Heart left ventricle (tissue), 13 donors: ENCODE measurements around the gene MICAL2.

Experiments
- POLR2A ChIP-seq, 2 donors: fragments of 450-650 bp; IDR thresholded peaks; one replicate each; pipeline ENCODE4 v1.6.1; 2017; ENCODE audit warnings: antibody characterized with exemption in 2 of 2, mild to moderate bottlenecking in 2 of 2, moderate library complexity in 2 of 2
- TF ChIP-seq, protein P1 (sequence below), 12 donors: fragments of 200-600 bp; sonication (generic) in 4 of 12; IDR thresholded peaks; one replicate each; pipeline versions ENCODE4 v1.5.0 to v1.8.0; 2018 to 2022; ENCODE audit warnings: antibody characterized with exemption in 12 of 12, mild to moderate bottlenecking in 5 of 12
- donor health status: ischemic (EF 13 %, LVEDD 7.1; RV severe dilation, severe dysfunction).
- donor health status: DM: no; HTN: yes; CAD: no.
- donor health status: DM: no; HTN: no; CAD: no.
- donor health status: ischemic (EF 25% LVEDD 6.9; RV normal size, moderate dysfunction).
- donor health status: ischemic (EF 25% LVEDD 5.7; RV mildly dilated, moderate dysfunction).
- donor health status: ischemic (EF 35%, LVEDD 5.7; RV mildly dilated, moderate dysfunction).
- donor health status: nonischemic (EF 11% LVEDD 7.7; RV severe dilation, severe dysfunction).
- donor health status: DM: yes; HTN: yes; CAD: no.
- donor health status: PGD.
- donor health status: ischemic (EF 29% LVEDD 5.4; RV normal size, mild dysfunction).
- donor health status: nonischemic (EF 23%, LVEDD 6.1; RV moderate dilation, normal function).

DNA sequence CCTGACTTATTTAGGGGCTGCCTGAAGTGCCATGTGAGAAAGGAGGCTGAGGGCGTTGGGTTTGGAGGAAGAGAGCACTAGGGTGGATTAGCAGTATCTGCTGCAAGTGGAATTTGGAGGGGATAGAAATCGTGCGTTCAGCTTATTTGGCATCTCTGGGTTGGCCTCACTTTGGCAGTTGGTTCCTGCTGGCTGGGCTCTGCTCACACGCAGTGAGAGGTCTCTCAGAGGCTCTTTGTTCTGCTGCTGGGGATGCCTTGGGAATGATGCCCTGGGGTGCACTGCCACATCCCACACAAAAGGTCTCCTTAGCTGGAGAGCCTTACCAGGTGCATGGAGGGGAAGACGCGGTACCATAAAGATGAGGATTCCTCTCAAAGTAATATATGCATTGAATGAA is 17.7 kb upstream of the MICAL2 start:
- TF ChIP-seq, protein P1, sequence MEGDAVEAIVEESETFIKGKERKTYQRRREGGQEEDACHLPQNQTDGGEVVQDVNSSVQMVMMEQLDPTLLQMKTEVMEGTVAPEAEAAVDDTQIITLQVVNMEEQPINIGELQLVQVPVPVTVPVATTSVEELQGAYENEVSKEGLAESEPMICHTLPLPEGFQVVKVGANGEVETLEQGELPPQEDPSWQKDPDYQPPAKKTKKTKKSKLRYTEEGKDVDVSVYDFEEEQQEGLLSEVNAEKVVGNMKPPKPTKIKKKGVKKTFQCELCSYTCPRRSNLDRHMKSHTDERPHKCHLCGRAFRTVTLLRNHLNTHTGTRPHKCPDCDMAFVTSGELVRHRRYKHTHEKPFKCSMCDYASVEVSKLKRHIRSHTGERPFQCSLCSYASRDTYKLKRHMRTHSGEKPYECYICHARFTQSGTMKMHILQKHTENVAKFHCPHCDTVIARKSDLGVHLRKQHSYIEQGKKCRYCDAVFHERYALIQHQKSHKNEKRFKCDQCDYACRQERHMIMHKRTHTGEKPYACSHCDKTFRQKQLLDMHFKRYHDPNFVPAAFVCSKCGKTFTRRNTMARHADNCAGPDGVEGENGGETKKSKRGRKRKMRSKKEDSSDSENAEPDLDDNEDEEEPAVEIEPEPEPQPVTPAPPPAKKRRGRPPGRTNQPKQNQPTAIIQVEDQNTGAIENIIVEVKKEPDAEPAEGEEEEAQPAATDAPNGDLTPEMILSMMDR (IDR thresholded peaks at IDR 0.05) = no peak
- TF ChIP-seq POLR2A (IDR thresholded peaks at IDR 0.05) = no peak
